HEK293 (cell line): ENCODE data around the gene PDCD1LG2.

Experiments used
- SETDB1 ChIP-seq: IDR thresholded peaks from one replicate; pipeline ENCODE4 v1.6.1; 2017; ENCODE audit warnings: mild to moderate bottlenecking, low read length, moderate library complexity, mixed read lengths; ENCODE audit not compliant: insufficient read length
- ZBTB1 ChIP-seq: fragments of 450-650 bp; formaldehyde crosslinking; IDR thresholded peaks from 2 replicates; pipeline ENCODE4 v1.5.1; 2016; ENCODE audit warnings: missing biosample characterization, missing genetic modification characterization
- ZFHX2 ChIP-seq: fragments of 450-650 bp; formaldehyde crosslinking; conservative IDR thresholded peaks from 2 replicates; pipeline ENCODE4 v1.5.1; 2016; ENCODE audit warnings: missing biosample characterization, missing genetic modification characterization
- ZNF211 ChIP-seq: fragments of 450-650 bp; formaldehyde crosslinking; IDR thresholded peaks from 2 replicates; pipeline ENCODE4 v1.5.1; 2016; ENCODE audit warnings: low read depth, missing biosample characterization, missing genetic modification characterization
- ZNF473 ChIP-seq: fragments of 450-650 bp; formaldehyde crosslinking; IDR thresholded peaks from 2 replicates; pipeline ENCODE4 v1.5.1; 2017; ENCODE audit warnings: missing biosample characterization, missing genetic modification characterization
- ZNF707 ChIP-seq: fragments of 450-650 bp; formaldehyde crosslinking; IDR thresholded peaks from 2 replicates; pipeline ENCODE4 v1.5.1; 2016; ENCODE audit warnings: missing biosample characterization, missing genetic modification characterization
- TF ChIP-seq, protein P1 (sequence below): fragments of 450-650 bp; formaldehyde crosslinking; IDR thresholded peaks from 2 replicates; pipeline ENCODE4 v1.5.1; 2016; ENCODE audit warnings: missing biosample characterization, missing genetic modification characterization
- TF ChIP-seq, protein P2 (sequence below): fragments of 450-650 bp; formaldehyde crosslinking; IDR thresholded peaks from 2 replicates; pipeline ENCODE4 v1.5.1; 2016; ENCODE audit warnings: missing biosample characterization, missing genetic modification characterization

DNA sequence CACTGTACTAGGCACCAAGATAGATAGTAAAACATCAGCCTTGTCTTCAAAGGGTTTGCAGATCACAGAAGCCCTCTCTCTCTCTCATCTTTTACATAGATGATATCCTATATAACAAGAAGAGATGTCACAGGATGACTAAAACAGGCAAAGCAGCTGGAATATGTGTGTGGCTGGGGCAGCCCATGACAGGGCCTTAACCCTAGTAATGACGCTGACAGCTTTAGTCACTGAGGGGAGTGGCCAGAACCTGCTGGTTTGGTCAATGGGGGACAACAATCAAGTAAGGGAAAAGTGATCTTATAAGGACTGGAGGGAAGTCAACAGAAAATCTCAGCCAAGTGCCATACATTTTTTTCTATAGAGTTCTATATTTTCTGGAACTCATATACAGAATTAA, 76.7 kb downstream of the PDCD1LG2 start:
- no peak for TF ChIP-seq ZFHX2 (tag by site-specific recombination)
- TF ChIP-seq ZNF707 (tag by site-specific recombination), result no peak
- TF ChIP-seq SETDB1, result no peak
- TF ChIP-seq, protein P1, sequence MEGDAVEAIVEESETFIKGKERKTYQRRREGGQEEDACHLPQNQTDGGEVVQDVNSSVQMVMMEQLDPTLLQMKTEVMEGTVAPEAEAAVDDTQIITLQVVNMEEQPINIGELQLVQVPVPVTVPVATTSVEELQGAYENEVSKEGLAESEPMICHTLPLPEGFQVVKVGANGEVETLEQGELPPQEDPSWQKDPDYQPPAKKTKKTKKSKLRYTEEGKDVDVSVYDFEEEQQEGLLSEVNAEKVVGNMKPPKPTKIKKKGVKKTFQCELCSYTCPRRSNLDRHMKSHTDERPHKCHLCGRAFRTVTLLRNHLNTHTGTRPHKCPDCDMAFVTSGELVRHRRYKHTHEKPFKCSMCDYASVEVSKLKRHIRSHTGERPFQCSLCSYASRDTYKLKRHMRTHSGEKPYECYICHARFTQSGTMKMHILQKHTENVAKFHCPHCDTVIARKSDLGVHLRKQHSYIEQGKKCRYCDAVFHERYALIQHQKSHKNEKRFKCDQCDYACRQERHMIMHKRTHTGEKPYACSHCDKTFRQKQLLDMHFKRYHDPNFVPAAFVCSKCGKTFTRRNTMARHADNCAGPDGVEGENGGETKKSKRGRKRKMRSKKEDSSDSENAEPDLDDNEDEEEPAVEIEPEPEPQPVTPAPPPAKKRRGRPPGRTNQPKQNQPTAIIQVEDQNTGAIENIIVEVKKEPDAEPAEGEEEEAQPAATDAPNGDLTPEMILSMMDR (tag by site-specific recombination), result no peak
- no peak for TF ChIP-seq ZBTB1 (tag by site-specific recombination)
- TF ChIP-seq ZNF473, result no peak
- TF ChIP-seq, protein P2, sequence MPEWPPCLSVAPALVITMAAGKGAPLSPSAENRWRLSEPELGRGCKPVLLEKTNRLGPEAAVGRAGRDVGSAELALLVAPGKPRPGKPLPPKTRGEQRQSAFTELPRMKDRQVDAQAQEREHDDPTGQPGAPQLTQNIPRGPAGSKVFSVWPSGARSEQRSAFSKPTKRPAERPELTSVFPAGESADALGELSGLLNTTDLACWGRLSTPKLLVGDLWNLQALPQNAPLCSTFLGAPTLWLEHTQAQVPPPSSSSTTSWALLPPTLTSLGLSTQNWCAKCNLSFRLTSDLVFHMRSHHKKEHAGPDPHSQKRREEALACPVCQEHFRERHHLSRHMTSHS (tag by site-specific recombination), result no peak
- TF ChIP-seq ZNF211, result no peak
